PC-9 (cell line): ENCODE data around the gene SPATA46. TPM values are rescaled to one million over a fixed set of nuclear protein-coding genes. Genes with fewer than 3 reads are reported as not detected.

ENCODE experiments used
- BruUV-seq: library from RNA; stranded (reverse); fragments of 400-500 nt; replicated peaks from 2 replicates; lab custom pipeline; 2021; lab: Mats Ljungman, UMichigan
- CTCF ChIA-PET: fragments of 300-600 bp; sonication (Branson Sonifier 250); formaldehyde crosslinking; loops from one replicate; lab custom pipeline; 2022; ENCODE audit warnings: antibody characterized with exemption; lab: Charles Lee
- POLR2A ChIA-PET: fragments of 300-600 bp; sonication (Branson Sonifier 250); formaldehyde crosslinking; loops from one replicate; lab custom pipeline; 2022; ENCODE audit warnings: antibody characterized with exemption; ENCODE audit not compliant: unreplicated experiment; lab: Charles Lee
- DNase-seq, 2 experiments: peaks; one replicate each; pipeline versions ENCODE4 v3.0.0 to v3.0.0-alpha.2; 2015 to 2022; ENCODE audit warnings: mixed read lengths in 1 of 2
- H2AFZ ChIP-seq: fragments of 200-600 bp; sonication (generic); 2 replicates; pipeline ENCODE4 v1.8.1; 2017; ENCODE audit warnings: antibody characterized with exemption
- H3F3A ChIP-seq: fragments of 200-600 bp; sonication (generic); 2 replicates; pipeline ENCODE4 v1.8.1; 2017; ENCODE audit warnings: antibody characterized with exemption, mild to moderate bottlenecking, low read depth; ENCODE audit not compliant: insufficient read depth
- H3K27ac ChIP-seq: fragments of 200-600 bp; sonication (generic); 2 replicates; pipeline ENCODE4 v1.6.1; 2016; ENCODE audit warnings: mixed run types
- H3K27me3 ChIP-seq: fragments of 200-600 bp; sonication (generic); 2 replicates; pipeline ENCODE4 v1.6.1; 2016; ENCODE audit warnings: low read depth, mixed run types; ENCODE audit not compliant: insufficient read depth
- H3K36me3 ChIP-seq: fragments of 200-600 bp; sonication (generic); 2 replicates; pipeline ENCODE4 v1.6.1; 2016; ENCODE audit warnings: low read depth, mixed run types
- H3K4me1 ChIP-seq: fragments of 200-600 bp; sonication (generic); replicated peaks from 2 replicates; pipeline ENCODE4 v1.6.1; 2016; ENCODE audit warnings: mixed run types; ENCODE audit not compliant: insufficient read depth
- H3K4me2 ChIP-seq: fragments of 200-600 bp; sonication (generic); 2 replicates; pipeline ENCODE4 v1.6.1; 2017; ENCODE audit warnings: mixed run types
- H3K4me3 ChIP-seq: fragments of 200-600 bp; sonication (generic); 2 replicates; pipeline ENCODE4 v1.6.1; 2016; ENCODE audit warnings: mixed run types
- H3K79me2 ChIP-seq: fragments of 200-600 bp; sonication (generic); 2 replicates; pipeline ENCODE4 v1.6.1; 2017; ENCODE audit warnings: low read depth, mixed run types
- H3K9me2 ChIP-seq: fragments of 200-600 bp; sonication (generic); 2 replicates; pipeline ENCODE4 v1.8.1; 2017; ENCODE audit warnings: mild to moderate bottlenecking; ENCODE audit not compliant: insufficient read depth
- H3K9me3 ChIP-seq: fragments of 200-600 bp; sonication (generic); 2 replicates; pipeline ENCODE4 v1.8.1; 2016; ENCODE audit warnings: low read depth; ENCODE audit not compliant: insufficient read depth
- H4K20me1 ChIP-seq: fragments of 200-600 bp; sonication (generic); 2 replicates; pipeline ENCODE4 v1.8.1; 2017; ENCODE audit not compliant: insufficient read depth
- CTCF ChIP-seq: fragments of 200-600 bp; sonication (generic); conservative IDR thresholded peaks from 2 replicates; pipeline ENCODE4 v1.6.1; 2017; ENCODE audit warnings: mixed run types, antibody characterized with exemption, mild to moderate bottlenecking, moderate library complexity
- EZH2 ChIP-seq: fragments of 200-600 bp; sonication (generic); IDR thresholded peaks from 2 replicates; pipeline ENCODE4 v1.8.0; 2017; ENCODE audit warnings: antibody characterized with exemption, low read depth
- intact Hi-C: fragments of 100-400 bp; cut with micrococcal nuclease; formaldehyde crosslinking; loops from one replicate; pipeline ENCODE4 v1.10.0; 2022; ENCODE audit not compliant: unreplicated experiment
- total RNA-seq: library from RNA; stranded (reverse); gene quantifications from 2 replicates; pipeline ENCODE4 v1.2.3, GENCODE V29; 2021

SPATA46 gene
- total RNA-seq, 1 experiment from 2014 or later = not detected

- intact Hi-C loops = loop anchor here (1.0 to 5.0 kb wide), 3 partner anchors 21 to 234 kb away; no protein-coding TSS in a partner anchor
- H3K27ac ChIP-seq = peak overlapping the region; percentile 54
Measured at GRCh38 chr1:162371611-162372010, 5.0 kb downstream of the SPATA46 start.

GRCh38 chr1:162370721-162371120, 5.9 kb downstream of the SPATA46 start:
- H3K9me2 ChIP-seq = no peaks in the 10 kb centered on the region
- POLR2A ChIA-PET = interaction anchor here (0.6 kb wide), 1 partner anchor 85 kb away, joined by 3 read pairs; no protein-coding TSS in a partner anchor
- H3K4me2 ChIP-seq = no peak overlapping the region
- CTCF ChIA-PET = no interaction called here
- peaks cover 11% of the 10 kb centered on the region; the same call in 1 of the 2 replicates for H4K20me1 ChIP-seq
- TF ChIP-seq EZH2 (no peak), CTCF (no peak)
- no TSS peak for BruUV-seq
- peaks cover 2% of the 10 kb centered on the region; the same call in 1 of the 2 replicates for H3K36me3 ChIP-seq
- no peaks in the 10 kb centered on the region for H3K9me3 ChIP-seq
- H3K79me2 ChIP-seq = no peaks in the 10 kb centered on the region
- DNase-seq = no peak
- H2AFZ ChIP-seq = no peak overlapping the region
- H3K4me3 ChIP-seq = no peak overlapping the region
- H3K27me3 ChIP-seq = no peaks in the 10 kb centered on the region
- no peak overlapping the region for H3K27ac ChIP-seq
- H3K4me1 ChIP-seq = peaks cover 28% of the 10 kb centered on the region
- intact Hi-C loops = loop anchor here (1.0 to 5.0 kb wide), 2 partner anchors 20 to 233 kb away; no protein-coding TSS in a partner anchor
- peaks cover 12% of the 10 kb centered on the region; the same call in 1 of the 2 replicates for H3F3A ChIP-seq

More at GRCh38 chr1:162371611-162372010, 5.0 kb downstream of the SPATA46 start:
- Histone ChIP-seq H3K4me1 (peaks cover 28% of the 10 kb centered on the region), H3K9me3 (no peaks in the 10 kb centered on the region), H2AFZ (no peak overlapping the region), H3K79me2 (no peaks in the 10 kb centered on the region), H3K27me3 (no peaks in the 10 kb centered on the region), H3K4me2 (no peak overlapping the region), H3F3A (peaks cover 12% of the 10 kb centered on the region; the same call in 1 of the 2 replicates), H4K20me1 (peaks cover 11% of the 10 kb centered on the region; the same call in 1 of the 2 replicates), H3K4me3 (no peak overlapping the region), H3K36me3 (peaks cover 4% of the 10 kb centered on the region; the same call in 1 of the 2 replicates), H3K9me2 (no peaks in the 10 kb centered on the region)
- DNase-seq = peak; percentile 58 to 68
- no TSS peak for BruUV-seq
- TF ChIP-seq CTCF = no peak
- no peak for TF ChIP-seq EZH2
- POLR2A ChIA-PET = interaction anchor here (0.5 to 1.1 kb wide), 5 partner anchors 22 to 324 kb away, joined by 3 to 12 read pairs (median 4); no protein-coding TSS in a partner anchor
- CTCF ChIA-PET = interaction anchor here (0.7 to 1.3 kb wide), 4 partner anchors 14 to 316 kb away, joined by 4 read pairs; no protein-coding TSS in a partner anchor

GRCh38 chr1:162370161-162370560, 6.5 kb downstream of the SPATA46 start:
- Histone ChIP-seq H2AFZ (no peak overlapping the region), H3K36me3 (no peaks in the 10 kb centered on the region), H3K27ac (no peak overlapping the region), H3K27me3 (no peaks in the 10 kb centered on the region), H3F3A (peaks cover 12% of the 10 kb centered on the region; the same call in 1 of the 2 replicates), H3K79me2 (no peaks in the 10 kb centered on the region), H3K9me2 (no peaks in the 10 kb centered on the region), H3K4me2 (no peak overlapping the region), H3K4me3 (no peak overlapping the region), H3K4me1 (peaks cover 28% of the 10 kb centered on the region), H4K20me1 (peaks cover 11% of the 10 kb centered on the region; the same call in 1 of the 2 replicates), H3K9me3 (no peaks in the 10 kb centered on the region)
- ChIA-PET POLR2A (no interaction called here), CTCF (no interaction called here)
- BruUV-seq = no TSS peak
- TF ChIP-seq EZH2 = no peak
- TF ChIP-seq CTCF = no peak
- no peak for DNase-seq
- intact Hi-C loops = loop anchor here (5.0 kb wide), 1 partner anchor 233 kb away; no protein-coding TSS in a partner anchor
